ENCODE results near the gene ZMIZ1.

ZMIZ1 gene

GRCh38 chr10:79097021-79097872 lies 28.5 kb downstream of the ZMIZ1 start:
- Histone ChIP-seq H3K27me3 (ENCODE audit: control insufficient read depth in 5 of 5, insufficient read depth in 4 of 5, low read length in 5 of 5) (no peaks in the 10 kb centered on the region), H3K27ac (ENCODE audit: low read depth, low read length) (peak overlapping the region; percentile 17), H3K36me3 (ENCODE audit: control insufficient read depth in 5 of 5, insufficient read depth in 5 of 5, low read length in 5 of 5) (peaks cover 0 to 13% (median under 1%) of the 10 kb centered on the region in 5 donors), H3K4me3 (ENCODE audit: low read depth in 1 of 5, low read length in 5 of 5) (no peak overlapping the region), H3K9me3 (ENCODE audit: control insufficient read depth in 5 of 5, low read length in 5 of 5) (no peaks in the 10 kb centered on the region), H3K9ac (ENCODE audit: low read length in 5 of 5) (peak overlapping the region in 1 of 5 donors; percentile 12), H3K4me1 (ENCODE audit: control insufficient read depth in 5 of 5, insufficient read depth in 5 of 5, low read length in 5 of 5) (peaks cover 29 to 95% (median 92%) of the 10 kb centered on the region in 5 donors)

DNA sequence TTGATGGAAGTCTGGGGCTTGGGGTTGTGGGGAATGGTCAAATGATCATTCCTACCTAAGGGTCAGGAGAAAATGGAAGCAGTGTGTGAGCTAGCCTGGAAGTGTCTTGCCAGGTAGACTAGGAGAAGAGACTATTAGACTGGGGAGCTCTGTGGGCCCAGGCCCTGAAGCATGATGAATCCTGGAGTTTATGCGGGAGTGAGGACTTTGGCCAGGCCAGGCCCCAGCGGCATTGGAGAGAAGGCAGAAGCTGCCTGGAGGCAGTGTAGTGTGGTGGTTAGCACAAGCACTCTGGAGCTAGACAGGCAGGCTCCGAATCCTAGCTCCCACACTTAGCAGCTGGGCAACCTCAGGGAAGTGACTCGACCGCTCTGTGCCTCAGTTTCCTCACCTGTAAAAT lies 29.3 kb downstream of the ZMIZ1 start:
- H3K27ac ChIP-seq (ENCODE audit: low read depth, low read length): no peak overlapping the region
- H3K4me3 ChIP-seq (ENCODE audit: low read depth in 1 of 5, low read length in 5 of 5): no peak overlapping the region
- H3K36me3 ChIP-seq (ENCODE audit: control insufficient read depth in 5 of 5, insufficient read depth in 5 of 5, low read length in 5 of 5): peaks cover 0 to 13% (median 0%) of the 10 kb centered on the region in 5 donors
- H3K9me3 ChIP-seq (ENCODE audit: control insufficient read depth in 5 of 5, low read length in 5 of 5): no peaks in the 10 kb centered on the region
- H3K9ac ChIP-seq (ENCODE audit: low read length in 5 of 5): peak overlapping the region in 1 of 5 donors; percentile 12
- H3K4me1 ChIP-seq (ENCODE audit: control insufficient read depth in 5 of 5, insufficient read depth in 5 of 5, low read length in 5 of 5): peaks cover 30 to 95% (median 93%) of the 10 kb centered on the region in 5 donors
- no peaks in the 10 kb centered on the region for H3K27me3 ChIP-seq (ENCODE audit: control insufficient read depth in 5 of 5, insufficient read depth in 4 of 5, low read length in 5 of 5)

DNA sequence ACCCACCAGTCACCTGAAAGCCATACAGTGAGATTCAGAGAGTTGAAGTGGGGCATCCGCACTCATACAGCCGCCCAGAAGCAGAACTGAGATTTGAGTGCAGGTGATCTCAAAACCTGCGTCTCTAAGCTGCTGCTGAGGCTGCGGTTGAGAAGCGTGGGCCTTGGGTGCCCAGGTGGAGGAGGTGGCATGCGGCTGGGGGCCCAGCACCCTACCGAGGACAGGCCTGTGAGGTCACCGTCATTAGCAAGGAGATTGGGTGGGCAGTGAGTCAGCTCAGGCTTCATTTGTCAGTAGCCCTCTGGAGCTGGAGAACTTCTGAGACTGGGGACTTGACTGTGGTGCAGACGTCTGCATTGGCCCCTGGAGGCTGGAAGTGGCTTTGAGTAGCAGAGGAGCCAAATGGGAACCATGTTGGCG lies 29.8 kb downstream of the ZMIZ1 start:
- H3K27me3 ChIP-seq (ENCODE audit: control insufficient read depth in 5 of 5, insufficient read depth in 4 of 5, low read length in 5 of 5): no peaks in the 10 kb centered on the region
- H3K36me3 ChIP-seq (ENCODE audit: control insufficient read depth in 5 of 5, insufficient read depth in 5 of 5, low read length in 5 of 5): peaks cover 0 to 13% (median 0%) of the 10 kb centered on the region in 5 donors
- peaks cover 33 to 98% (median 95%) of the 10 kb centered on the region in 5 donors for H3K4me1 ChIP-seq (ENCODE audit: control insufficient read depth in 5 of 5, insufficient read depth in 5 of 5, low read length in 5 of 5)
- H3K27ac ChIP-seq (ENCODE audit: low read depth, low read length): no peak overlapping the region
- no peak overlapping the region for H3K4me3 ChIP-seq (ENCODE audit: low read depth in 1 of 5, low read length in 5 of 5)
- H3K9me3 ChIP-seq (ENCODE audit: control insufficient read depth in 5 of 5, low read length in 5 of 5): no peaks in the 10 kb centered on the region
- H3K9ac ChIP-seq (ENCODE audit: low read length in 5 of 5): no peak overlapping the region

DNA sequence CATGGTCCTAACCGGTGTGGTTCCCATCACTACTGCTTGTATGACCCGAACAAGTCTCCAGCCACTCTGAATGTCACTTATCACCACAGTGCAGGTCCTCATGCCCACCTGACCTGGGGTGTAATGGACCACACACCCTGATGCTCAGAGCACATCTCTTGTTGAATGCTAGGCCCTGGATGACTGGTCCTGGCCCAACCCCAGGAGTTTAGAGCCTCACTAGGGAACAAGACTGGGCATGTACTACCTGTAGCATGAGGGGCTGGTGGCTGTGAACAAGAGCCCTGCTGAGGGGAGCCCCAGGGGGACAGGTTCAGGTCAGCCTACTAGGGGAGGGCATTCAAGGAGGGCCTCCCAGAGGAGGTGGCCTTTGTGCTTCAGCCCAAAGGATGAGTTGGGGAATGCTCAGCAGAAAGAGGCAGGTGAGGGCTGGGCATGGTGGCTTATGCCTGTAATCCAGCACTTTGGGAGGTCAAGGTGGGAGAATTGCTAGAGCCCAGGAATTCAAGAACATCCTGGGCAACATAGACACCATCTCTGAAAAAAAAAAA lies 31.2 kb downstream of the ZMIZ1 start:
- Histone ChIP-seq H3K9ac (ENCODE audit: low read length in 5 of 5) (no peak overlapping the region), H3K4me1 (ENCODE audit: control insufficient read depth in 5 of 5, insufficient read depth in 5 of 5, low read length in 5 of 5) (peaks cover 30 to 98% (median 95%) of the 10 kb centered on the region in 5 donors), H3K4me3 (ENCODE audit: low read depth in 1 of 5, low read length in 5 of 5) (no peak overlapping the region), H3K27ac (ENCODE audit: low read depth, low read length) (no peak overlapping the region), H3K36me3 (ENCODE audit: control insufficient read depth in 5 of 5, insufficient read depth in 5 of 5, low read length in 5 of 5) (peaks cover 0 to 13% (median 0%) of the 10 kb centered on the region in 5 donors), H3K27me3 (ENCODE audit: control insufficient read depth in 5 of 5, insufficient read depth in 4 of 5, low read length in 5 of 5) (no peaks in the 10 kb centered on the region), H3K9me3 (ENCODE audit: control insufficient read depth in 5 of 5, low read length in 5 of 5) (no peaks in the 10 kb centered on the region)

GRCh38 chr10:79100771-79101170 lies 32.0 kb downstream of the ZMIZ1 start:
- H3K4me1 ChIP-seq (ENCODE audit: control insufficient read depth in 5 of 5, insufficient read depth in 5 of 5, low read length in 5 of 5): peaks cover 29 to 98% (median 95%) of the 10 kb centered on the region in 5 donors
- H3K4me3 ChIP-seq (ENCODE audit: low read depth in 1 of 5, low read length in 5 of 5): no peak overlapping the region
- H3K27ac ChIP-seq (ENCODE audit: low read depth, low read length): no peak overlapping the region
- peaks cover 0 to 10% (median 0%) of the 10 kb centered on the region in 5 donors for H3K36me3 ChIP-seq (ENCODE audit: control insufficient read depth in 5 of 5, insufficient read depth in 5 of 5, low read length in 5 of 5)
- no peaks in the 10 kb centered on the region for H3K9me3 ChIP-seq (ENCODE audit: control insufficient read depth in 5 of 5, low read length in 5 of 5)
- H3K27me3 ChIP-seq (ENCODE audit: control insufficient read depth in 5 of 5, insufficient read depth in 4 of 5, low read length in 5 of 5): no peaks in the 10 kb centered on the region
- H3K9ac ChIP-seq (ENCODE audit: low read length in 5 of 5): peak overlapping the region in 1 of 5 donors; percentile 13

DNA sequence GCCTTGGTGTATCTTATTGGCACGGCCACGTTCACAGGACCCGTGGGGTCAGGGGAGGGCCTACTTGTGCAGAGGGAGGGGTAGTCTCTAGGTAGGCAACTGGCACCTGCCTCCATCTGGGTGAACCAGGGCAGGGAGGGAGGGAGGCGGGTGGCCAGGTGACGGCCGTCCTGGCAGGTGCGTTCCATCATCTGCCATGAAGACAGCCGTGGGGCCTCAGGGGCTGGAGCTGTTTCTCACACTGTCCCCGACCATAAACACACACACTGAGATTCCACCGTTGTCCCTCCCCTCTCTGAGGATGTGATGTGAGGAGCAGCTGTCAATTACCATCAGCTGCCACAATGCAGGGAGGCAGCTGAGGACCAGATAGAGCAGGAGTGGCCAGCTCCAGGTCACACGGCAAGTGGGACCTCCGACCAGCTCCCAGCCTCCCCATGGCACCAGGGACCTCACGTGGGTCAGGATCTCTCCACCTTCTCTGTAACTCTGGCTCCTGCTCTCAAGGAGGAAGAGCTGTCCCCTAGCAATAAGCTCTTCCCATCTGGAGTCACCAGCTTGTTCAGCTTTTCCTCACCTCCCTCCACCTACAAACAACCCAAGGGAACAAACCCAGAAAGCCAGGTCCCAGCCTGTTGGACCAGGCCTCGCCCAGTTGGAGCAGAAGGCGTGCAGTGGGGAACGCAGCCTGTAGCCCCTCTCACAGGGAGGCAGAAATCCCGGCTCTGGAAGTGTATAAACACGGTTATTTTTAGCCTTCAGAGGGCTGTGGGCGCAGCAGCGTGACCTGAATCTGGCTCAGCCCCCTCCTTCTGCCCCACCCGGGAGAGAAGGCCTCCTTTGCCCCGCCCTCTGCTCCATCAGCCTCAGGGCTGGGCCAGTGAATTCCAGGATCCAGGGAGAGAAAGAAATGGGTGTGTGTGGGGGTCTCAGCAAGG lies 33.1 kb downstream of the ZMIZ1 start:
- Histone ChIP-seq H3K36me3 (ENCODE audit: control insufficient read depth in 5 of 5, insufficient read depth in 5 of 5, low read length in 5 of 5) (peaks cover 0 to 9% (median 0%) of the 10 kb centered on the region in 5 donors), H3K9ac (ENCODE audit: low read length in 5 of 5) (peak overlapping the region in 3 of 5 donors; percentile 52 to 68 (median 63)), H3K27me3 (ENCODE audit: control insufficient read depth in 5 of 5, insufficient read depth in 4 of 5, low read length in 5 of 5) (no peaks in the 10 kb centered on the region), H3K9me3 (ENCODE audit: control insufficient read depth in 5 of 5, low read length in 5 of 5) (no peaks in the 10 kb centered on the region), H3K4me1 (ENCODE audit: control insufficient read depth in 5 of 5, insufficient read depth in 5 of 5, low read length in 5 of 5) (peaks cover 27 to 100% (median 97%) of the 10 kb centered on the region in 5 donors), H3K4me3 (ENCODE audit: low read depth in 1 of 5, low read length in 5 of 5) (no peak overlapping the region), H3K27ac (ENCODE audit: low read depth, low read length) (peak overlapping the region; percentile 50)

DNA sequence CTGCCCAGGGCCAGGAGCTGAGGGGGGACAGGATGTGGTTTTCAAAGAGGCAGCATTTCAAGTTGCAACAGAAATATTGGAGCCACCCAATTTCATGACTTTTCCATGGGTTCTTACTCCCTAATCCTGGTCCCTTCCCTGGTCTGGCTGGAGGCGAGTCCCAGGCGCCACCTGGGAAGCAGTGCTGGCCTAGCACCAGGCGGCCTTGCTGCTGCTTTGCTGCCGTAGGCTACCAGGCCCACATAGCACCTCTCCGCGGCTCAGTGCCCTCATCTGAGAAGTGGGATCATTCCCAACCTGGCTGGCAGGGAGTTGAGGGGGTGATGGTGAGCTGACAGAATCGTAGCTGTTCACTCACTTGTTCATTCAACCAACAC lies 33.7 kb downstream of the ZMIZ1 start:
- no peaks in the 10 kb centered on the region for H3K9me3 ChIP-seq (ENCODE audit: control insufficient read depth in 5 of 5, low read length in 5 of 5)
- H3K9ac ChIP-seq (ENCODE audit: low read length in 5 of 5): peak overlapping the region in 2 of 5 donors; percentile 48 to 52
- H3K27me3 ChIP-seq (ENCODE audit: control insufficient read depth in 5 of 5, insufficient read depth in 4 of 5, low read length in 5 of 5): no peaks in the 10 kb centered on the region
- H3K4me1 ChIP-seq (ENCODE audit: control insufficient read depth in 5 of 5, insufficient read depth in 5 of 5, low read length in 5 of 5): peaks cover 24 to 100% (median 95%) of the 10 kb centered on the region in 5 donors
- peaks cover 0 to 9% (median 0%) of the 10 kb centered on the region in 5 donors for H3K36me3 ChIP-seq (ENCODE audit: control insufficient read depth in 5 of 5, insufficient read depth in 5 of 5, low read length in 5 of 5)
- peak overlapping the region; percentile 50 for H3K27ac ChIP-seq (ENCODE audit: low read depth, low read length)
- H3K4me3 ChIP-seq (ENCODE audit: low read depth in 1 of 5, low read length in 5 of 5): no peak overlapping the region

- Histone ChIP-seq H3K4me3 (ENCODE audit: low read depth in 1 of 5, low read length in 5 of 5) (no peak overlapping the region), H3K4me1 (ENCODE audit: control insufficient read depth in 5 of 5, insufficient read depth in 5 of 5, low read length in 5 of 5) (peaks cover 26 to 99% (median 97%) of the 10 kb centered on the region in 5 donors), H3K27me3 (ENCODE audit: control insufficient read depth in 5 of 5, insufficient read depth in 4 of 5, low read length in 5 of 5) (no peaks in the 10 kb centered on the region), H3K36me3 (ENCODE audit: control insufficient read depth in 5 of 5, insufficient read depth in 5 of 5, low read length in 5 of 5) (peaks cover 0 to 4% (median 0%) of the 10 kb centered on the region in 5 donors), H3K27ac (ENCODE audit: low read depth, low read length) (peak overlapping the region; percentile 50), H3K9me3 (ENCODE audit: control insufficient read depth in 5 of 5, low read length in 5 of 5) (no peaks in the 10 kb centered on the region), H3K9ac (ENCODE audit: low read length in 5 of 5) (no peak overlapping the region)
Measured at GRCh38 chr10:79103129-79103528, 34.4 kb downstream of the ZMIZ1 start.

DNA sequence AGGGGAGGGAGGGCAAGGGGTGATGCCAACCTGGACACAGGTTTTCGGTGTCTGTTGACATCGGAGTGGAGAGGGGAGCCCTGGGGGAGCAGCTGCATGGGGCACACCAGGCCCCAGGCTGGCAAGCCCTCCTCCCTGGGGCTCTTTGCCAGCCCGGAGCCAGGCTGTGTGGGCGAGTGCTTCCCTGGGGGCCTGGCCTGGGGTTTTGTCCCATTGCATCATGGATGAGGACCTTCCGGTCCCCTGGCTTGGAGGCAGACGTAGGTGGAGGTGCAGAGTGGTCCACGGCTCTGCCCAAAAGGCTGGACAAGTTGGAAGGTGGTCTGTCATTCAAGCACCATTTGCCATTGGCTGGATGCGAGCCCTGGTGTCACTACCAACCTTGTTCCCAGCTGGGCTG lies 34.8 kb downstream of the ZMIZ1 start:
- Histone ChIP-seq H3K27me3 (ENCODE audit: control insufficient read depth in 5 of 5, insufficient read depth in 4 of 5, low read length in 5 of 5) (no peaks in the 10 kb centered on the region), H3K27ac (ENCODE audit: low read depth, low read length) (peak overlapping the region; percentile 35), H3K4me3 (ENCODE audit: low read depth in 1 of 5, low read length in 5 of 5) (no peak overlapping the region), H3K36me3 (ENCODE audit: control insufficient read depth in 5 of 5, insufficient read depth in 5 of 5, low read length in 5 of 5) (peaks cover 0 to 4% (median 0%) of the 10 kb centered on the region in 5 donors), H3K4me1 (ENCODE audit: control insufficient read depth in 5 of 5, insufficient read depth in 5 of 5, low read length in 5 of 5) (peaks cover 24 to 96% (median 95%) of the 10 kb centered on the region in 5 donors), H3K9ac (ENCODE audit: low read length in 5 of 5) (no peak overlapping the region), H3K9me3 (ENCODE audit: control insufficient read depth in 5 of 5, low read length in 5 of 5) (no peaks in the 10 kb centered on the region)
